GM12878 (cell line): ENCODE results near the gene RAMACL.

Source experiments
- ESRRA ChIP-seq: IDR thresholded peaks from 2 replicates; pipeline ENCODE4 v1.6.1; 2012; ENCODE audit warnings: mild to moderate bottlenecking, low read length, improper control_type of control experiment
- TF ChIP-seq, protein P1 (sequence below), 3 experiments: IDR thresholded peaks in 2 of 3; conservative IDR thresholded peaks in 1 of 3; 2 replicates each; pipeline ENCODE4 v1.5.1; 2011; ENCODE audit warnings: low read depth in 3 of 3, low read length in 3 of 3, mild to moderate bottlenecking in 3 of 3, control low read depth in 2 of 3, moderate library complexity in 2 of 3, inconsistent platforms in 1 of 3, mixed read lengths in 1 of 3; ENCODE audit not compliant: control insufficient read depth in 2 of 3, insufficient read depth in 1 of 3; ENCODE audit errors: extremely low read depth in 1 of 3
- TF ChIP-seq, protein P2 (sequence below): IDR thresholded peaks from 2 replicates; pipeline ENCODE4 v1.6.1; 2012; ENCODE audit warnings: mild to moderate bottlenecking, low read depth, low read length

- TF ChIP-seq, protein P1, sequence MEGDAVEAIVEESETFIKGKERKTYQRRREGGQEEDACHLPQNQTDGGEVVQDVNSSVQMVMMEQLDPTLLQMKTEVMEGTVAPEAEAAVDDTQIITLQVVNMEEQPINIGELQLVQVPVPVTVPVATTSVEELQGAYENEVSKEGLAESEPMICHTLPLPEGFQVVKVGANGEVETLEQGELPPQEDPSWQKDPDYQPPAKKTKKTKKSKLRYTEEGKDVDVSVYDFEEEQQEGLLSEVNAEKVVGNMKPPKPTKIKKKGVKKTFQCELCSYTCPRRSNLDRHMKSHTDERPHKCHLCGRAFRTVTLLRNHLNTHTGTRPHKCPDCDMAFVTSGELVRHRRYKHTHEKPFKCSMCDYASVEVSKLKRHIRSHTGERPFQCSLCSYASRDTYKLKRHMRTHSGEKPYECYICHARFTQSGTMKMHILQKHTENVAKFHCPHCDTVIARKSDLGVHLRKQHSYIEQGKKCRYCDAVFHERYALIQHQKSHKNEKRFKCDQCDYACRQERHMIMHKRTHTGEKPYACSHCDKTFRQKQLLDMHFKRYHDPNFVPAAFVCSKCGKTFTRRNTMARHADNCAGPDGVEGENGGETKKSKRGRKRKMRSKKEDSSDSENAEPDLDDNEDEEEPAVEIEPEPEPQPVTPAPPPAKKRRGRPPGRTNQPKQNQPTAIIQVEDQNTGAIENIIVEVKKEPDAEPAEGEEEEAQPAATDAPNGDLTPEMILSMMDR (IDR thresholded peaks at IDR 0.05 in 2 of 3, conservative IDR thresholded peaks at IDR 0.05 in 1 of 3; ENCODE audit: control insufficient read depth in 2 of 3, extremely low read depth in 1 of 3, insufficient read depth in 1 of 3, low read depth in 3 of 3, low read length in 3 of 3), result no peak
- TF ChIP-seq, protein P2, sequence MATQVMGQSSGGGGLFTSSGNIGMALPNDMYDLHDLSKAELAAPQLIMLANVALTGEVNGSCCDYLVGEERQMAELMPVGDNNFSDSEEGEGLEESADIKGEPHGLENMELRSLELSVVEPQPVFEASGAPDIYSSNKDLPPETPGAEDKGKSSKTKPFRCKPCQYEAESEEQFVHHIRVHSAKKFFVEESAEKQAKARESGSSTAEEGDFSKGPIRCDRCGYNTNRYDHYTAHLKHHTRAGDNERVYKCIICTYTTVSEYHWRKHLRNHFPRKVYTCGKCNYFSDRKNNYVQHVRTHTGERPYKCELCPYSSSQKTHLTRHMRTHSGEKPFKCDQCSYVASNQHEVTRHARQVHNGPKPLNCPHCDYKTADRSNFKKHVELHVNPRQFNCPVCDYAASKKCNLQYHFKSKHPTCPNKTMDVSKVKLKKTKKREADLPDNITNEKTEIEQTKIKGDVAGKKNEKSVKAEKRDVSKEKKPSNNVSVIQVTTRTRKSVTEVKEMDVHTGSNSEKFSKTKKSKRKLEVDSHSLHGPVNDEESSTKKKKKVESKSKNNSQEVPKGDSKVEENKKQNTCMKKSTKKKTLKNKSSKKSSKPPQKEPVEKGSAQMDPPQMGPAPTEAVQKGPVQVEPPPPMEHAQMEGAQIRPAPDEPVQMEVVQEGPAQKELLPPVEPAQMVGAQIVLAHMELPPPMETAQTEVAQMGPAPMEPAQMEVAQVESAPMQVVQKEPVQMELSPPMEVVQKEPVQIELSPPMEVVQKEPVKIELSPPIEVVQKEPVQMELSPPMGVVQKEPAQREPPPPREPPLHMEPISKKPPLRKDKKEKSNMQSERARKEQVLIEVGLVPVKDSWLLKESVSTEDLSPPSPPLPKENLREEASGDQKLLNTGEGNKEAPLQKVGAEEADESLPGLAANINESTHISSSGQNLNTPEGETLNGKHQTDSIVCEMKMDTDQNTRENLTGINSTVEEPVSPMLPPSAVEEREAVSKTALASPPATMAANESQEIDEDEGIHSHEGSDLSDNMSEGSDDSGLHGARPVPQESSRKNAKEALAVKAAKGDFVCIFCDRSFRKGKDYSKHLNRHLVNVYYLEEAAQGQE, result no peak
- no peak for TF ChIP-seq ESRRA
Measured at GRCh38 chr6:166595949-166596348, 9.5 kb upstream of the RAMACL start.
